ENCODE data around the gene NCOA6.
A peak's percentile ranks its signal among the peaks of the same experiment; 100 is the strongest.

DNA sequence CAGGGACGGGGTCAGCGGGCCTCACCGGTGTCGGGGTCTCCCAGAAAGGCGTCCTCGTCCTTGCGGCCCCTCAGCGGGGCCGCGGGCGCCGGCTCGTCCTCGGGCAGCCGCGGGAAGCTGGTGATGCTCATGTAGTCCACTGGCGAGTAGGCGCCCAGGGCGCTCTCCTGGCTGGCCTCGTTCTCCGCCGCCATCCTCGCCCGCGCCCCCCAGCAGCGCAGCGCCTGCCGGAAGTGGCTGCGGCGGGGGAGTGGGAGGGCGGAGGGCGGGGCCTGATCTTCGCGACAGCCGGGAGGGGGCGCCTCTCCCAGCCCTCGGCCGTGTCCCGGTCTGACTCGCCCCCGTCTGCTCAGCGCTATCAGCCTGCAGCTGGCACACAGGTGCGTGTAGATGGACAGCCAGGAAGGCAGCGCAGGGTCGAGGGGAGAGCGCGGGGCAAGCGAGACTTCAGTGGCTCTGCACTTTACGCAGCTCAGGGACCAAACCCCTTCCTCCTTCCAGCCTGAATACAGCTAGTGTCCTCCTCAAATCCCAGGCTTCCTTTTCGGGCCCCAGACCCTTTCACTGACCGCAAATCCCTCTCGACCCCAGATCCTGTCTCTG, 47.3 kb upstream of the NCOA6 start, which contains the start of gene GGT7:
- TF ChIP-seq, protein P1, sequence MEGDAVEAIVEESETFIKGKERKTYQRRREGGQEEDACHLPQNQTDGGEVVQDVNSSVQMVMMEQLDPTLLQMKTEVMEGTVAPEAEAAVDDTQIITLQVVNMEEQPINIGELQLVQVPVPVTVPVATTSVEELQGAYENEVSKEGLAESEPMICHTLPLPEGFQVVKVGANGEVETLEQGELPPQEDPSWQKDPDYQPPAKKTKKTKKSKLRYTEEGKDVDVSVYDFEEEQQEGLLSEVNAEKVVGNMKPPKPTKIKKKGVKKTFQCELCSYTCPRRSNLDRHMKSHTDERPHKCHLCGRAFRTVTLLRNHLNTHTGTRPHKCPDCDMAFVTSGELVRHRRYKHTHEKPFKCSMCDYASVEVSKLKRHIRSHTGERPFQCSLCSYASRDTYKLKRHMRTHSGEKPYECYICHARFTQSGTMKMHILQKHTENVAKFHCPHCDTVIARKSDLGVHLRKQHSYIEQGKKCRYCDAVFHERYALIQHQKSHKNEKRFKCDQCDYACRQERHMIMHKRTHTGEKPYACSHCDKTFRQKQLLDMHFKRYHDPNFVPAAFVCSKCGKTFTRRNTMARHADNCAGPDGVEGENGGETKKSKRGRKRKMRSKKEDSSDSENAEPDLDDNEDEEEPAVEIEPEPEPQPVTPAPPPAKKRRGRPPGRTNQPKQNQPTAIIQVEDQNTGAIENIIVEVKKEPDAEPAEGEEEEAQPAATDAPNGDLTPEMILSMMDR (IDR thresholded peaks at IDR 0.05; ENCODE audit: low read length): peak; percentile 77
- no peak for TF ChIP-seq EZH2 (IDR thresholded peaks at IDR 0.05; ENCODE audit: borderline replicate concordance, low read length)
